SK-N-MC (cell line): Measurements from ENCODE around the gene ZBTB20.

ENCODE experiments used
- EZH2 ChIP-seq: fragments of 200-600 bp; sonication (generic); IDR thresholded peaks from one replicate; pipeline ENCODE4 v1.6.1; 2017; ENCODE audit warnings: antibody characterized with exemption
- FOXP2 ChIP-seq: optimal IDR thresholded peaks from 2 replicates; pipeline ENCODE3; 2011; ENCODE audit warnings: mild to moderate bottlenecking, moderate library complexity; ENCODE audit not compliant: insufficient read depth; ENCODE audit errors: extremely low read length, control extremely low read depth
- POLR2AphosphoS5 ChIP-seq: IDR thresholded peaks from 2 replicates; pipeline ENCODE4 v1.6.1; 2012; ENCODE audit warnings: mild to moderate bottlenecking, low read depth, low read length, borderline replicate concordance

GRCh38 chr3:114899186-114899931 lies 247.7 kb downstream of the ZBTB20 start:
- no peak for TF ChIP-seq EZH2
- no peak for TF ChIP-seq POLR2AphosphoS5
- TF ChIP-seq FOXP2: no peak
